ENCODE measurements around the gene EXOC3L4. TPM values are rescaled to one million over a fixed set of nuclear protein-coding genes. Genes with fewer than 3 reads are reported as not detected.

EXOC3L4 gene
- total RNA-seq, 1 experiment from 2014 or later: 10.9 TPM

- DNase-seq: no peak
- Mint-ChIP-seq H3K4me3 (ENCODE audit: low read depth, unreplicated experiment) (peak overlapping the region; percentile 24), H3K27ac (ENCODE audit: unreplicated experiment) (peak overlapping the region; percentile 1), H3K36me3 (ENCODE audit: insufficient read depth, unreplicated experiment) (peaks cover 54% of the 10 kb centered on the region), H3K27me3 (ENCODE audit: unreplicated experiment) (no peaks in the 10 kb centered on the region), H3K9me3 (ENCODE audit: low read depth, unreplicated experiment) (no peaks in the 10 kb centered on the region), H3K4me1 (ENCODE audit: low read depth, unreplicated experiment) (peaks cover 40% of the 10 kb centered on the region)
- BruUV-seq (replicated peaks): no TSS peak
- intact Hi-C loops (cut with micrococcal nuclease; ENCODE audit: unreplicated experiment): no loop called here
- CTCF ChIA-PET: interaction anchor here (0.5 to 1.9 kb wide), 2 partner anchors 23 to 34 kb away, joined by 4 to 6 read pairs; partner anchors contain the start of gene EXOC3L4
- no peak for TF ChIP-seq CTCF (IDR thresholded peaks at IDR 0.05; ENCODE audit: unreplicated experiment)
Measured at GRCh38 chr14:103127861-103128598, 33.5 kb downstream of the EXOC3L4 start.

- BruUV-seq (replicated peaks): no TSS peak
- H3K27me3 Mint-ChIP-seq (ENCODE audit: unreplicated experiment): no peaks in the 10 kb centered on the region
- peak; percentile 54 for DNase-seq
Measured at GRCh38 chr14:103128631-103129300, 34.2 kb downstream of the EXOC3L4 start.

GRCh38 chr14:103129301-103130016, 34.9 kb downstream of the EXOC3L4 start:
- CTCF ChIA-PET: interaction anchor here (0.7 to 1.9 kb wide), 2 partner anchors 25 to 26 kb away, joined by 3 to 6 read pairs; no protein-coding TSS in a partner anchor
- Mint-ChIP-seq H3K4me3 (ENCODE audit: low read depth, unreplicated experiment) (peak overlapping the region; percentile 24), H3K9me3 (ENCODE audit: low read depth, unreplicated experiment) (no peaks in the 10 kb centered on the region), H3K27me3 (ENCODE audit: unreplicated experiment) (no peaks in the 10 kb centered on the region), H3K27ac (ENCODE audit: unreplicated experiment) (peak overlapping the region; percentile 29), H3K36me3 (ENCODE audit: insufficient read depth, unreplicated experiment) (peaks cover 45% of the 10 kb centered on the region), H3K4me1 (ENCODE audit: low read depth, unreplicated experiment) (peaks cover 33% of the 10 kb centered on the region)
- BruUV-seq (replicated peaks): no TSS peak
- intact Hi-C loops (cut with micrococcal nuclease; ENCODE audit: unreplicated experiment): no loop called here
- no peak for DNase-seq
- TF ChIP-seq CTCF (IDR thresholded peaks at IDR 0.05; ENCODE audit: unreplicated experiment): no peak

More at GRCh38 chr14:103128631-103129300, 34.2 kb downstream of the EXOC3L4 start:
- Mint-ChIP-seq H3K4me1 (ENCODE audit: low read depth, unreplicated experiment) (peaks cover 40% of the 10 kb centered on the region), H3K36me3 (ENCODE audit: insufficient read depth, unreplicated experiment) (peaks cover 51% of the 10 kb centered on the region), H3K27ac (ENCODE audit: unreplicated experiment) (peak overlapping the region; percentile 29), H3K9me3 (ENCODE audit: low read depth, unreplicated experiment) (no peaks in the 10 kb centered on the region), H3K4me3 (ENCODE audit: low read depth, unreplicated experiment) (peak overlapping the region; percentile 24)
- intact Hi-C loops (cut with micrococcal nuclease; ENCODE audit: unreplicated experiment): no loop called here
- CTCF ChIA-PET: interaction anchor here (0.5 to 1.9 kb wide), 3 partner anchors 24 to 35 kb away, joined by 3 to 6 read pairs (median 4); partner anchors contain the start of gene EXOC3L4
- TF ChIP-seq CTCF (IDR thresholded peaks at IDR 0.05; ENCODE audit: unreplicated experiment): no peak

- Mint-ChIP-seq H3K27me3 (ENCODE audit: unreplicated experiment) (no peaks in the 10 kb centered on the region), H3K9me3 (ENCODE audit: low read depth, unreplicated experiment) (no peaks in the 10 kb centered on the region), H3K4me1 (ENCODE audit: low read depth, unreplicated experiment) (peaks cover 31% of the 10 kb centered on the region), H3K4me3 (ENCODE audit: low read depth, unreplicated experiment) (peak overlapping the region; percentile 24), H3K27ac (ENCODE audit: unreplicated experiment) (no peak overlapping the region), H3K36me3 (ENCODE audit: insufficient read depth, unreplicated experiment) (peaks cover 44% of the 10 kb centered on the region)
- CTCF ChIA-PET: interaction anchor here (1.9 kb wide), 1 partner anchor 25 kb away, joined by 6 read pairs; no protein-coding TSS in a partner anchor
- intact Hi-C loops (cut with micrococcal nuclease; ENCODE audit: unreplicated experiment): no loop called here
- no peak for TF ChIP-seq CTCF (IDR thresholded peaks at IDR 0.05; ENCODE audit: unreplicated experiment)
- no TSS peak for BruUV-seq (replicated peaks)
- DNase-seq: no peak
Measured at GRCh38 chr14:103130017-103130764, 35.7 kb downstream of the EXOC3L4 start.
